H1 (cell line): Measurements from ENCODE around the gene CD276. TPM values are rescaled to one million over a fixed set of nuclear protein-coding genes. Genes with fewer than 3 reads are reported as not detected.

Experiments used
- CREB1 ChIP-seq: IDR thresholded peaks from 2 replicates; pipeline ENCODE4 v1.6.1; 2012; ENCODE audit warnings: inconsistent platforms
- JUND ChIP-seq: IDR thresholded peaks from 2 replicates; pipeline ENCODE4 v1.6.1; 2011; ENCODE audit warnings: mild to moderate bottlenecking, improper control_type of control experiment, low read length
- RAD21 ChIP-seq, 2 experiments: IDR thresholded peaks in 1 of 2; conservative IDR thresholded peaks in 1 of 2; 2 replicates each; pipeline ENCODE4 v1.6.1; 2011; ENCODE audit warnings: low read depth in 2 of 2, low read length in 2 of 2, improper control_type of control experiment in 1 of 2, inconsistent platforms in 1 of 2, mild to moderate bottlenecking in 1 of 2, moderate library complexity in 1 of 2
- RFX5 ChIP-seq: IDR thresholded peaks from 2 replicates; pipeline ENCODE4 v1.6.1; 2011; ENCODE audit warnings: low read depth, low read length, improper control_type of control experiment, borderline replicate concordance
- SIRT6 ChIP-seq: IDR thresholded peaks from one replicate; pipeline ENCODE4 v1.7.1; 2012; ENCODE audit warnings: low read length, inconsistent platforms
- TEAD4 ChIP-seq: IDR thresholded peaks from 2 replicates; pipeline ENCODE4 v1.6.1; 2012; ENCODE audit warnings: low read depth, low read length, inconsistent platforms, mixed read lengths
- polyA plus RNA-seq, 7 experiments: library from polyadenylated mRNA; depleted of rRNA in 3 of 7; stranded (reverse) in 5 of 7; unstranded in 2 of 7; fragments of >200 nt in 5 of 7; fragments of 200-250 nt in 2 of 7; gene quantifications; 1 replicate in 5 of 7; 2 replicates in 1 of 7; 4 replicates in 1 of 7; pipeline versions ENCODE4 v1.2.1 to v1.2.3, GENCODE V29; 2011 to 2013; ENCODE audit warnings: missing spikeins in 2 of 7, mixed read lengths in 2 of 7
- total RNA-seq: library from RNA; stranded (reverse); fragmentation: NEBNext Ultra II Directional; extraction: Animal tissue kit (Norgen Biotek cat#: 25700); gene quantifications from 2 replicates; pipeline ENCODE4 v1.2.1, GENCODE V29; 2021
- TF ChIP-seq, protein P1 (sequence below): fragments of 300-600 bp; sonication (generic); IDR thresholded peaks from 2 replicates; pipeline ENCODE4 v1.7.1; 2012; ENCODE audit warnings: low read length, moderate library complexity, mild to moderate bottlenecking, inconsistent platforms; ENCODE audit not compliant: insufficient replicate concordance
- TF ChIP-seq, protein P2 (sequence below): IDR thresholded peaks from 2 replicates; pipeline ENCODE4 v1.6.1; 2012; ENCODE audit warnings: inconsistent platforms
- TF ChIP-seq, protein P3 (sequence below), 3 experiments: IDR thresholded peaks; 1 replicate in 2 of 3; 2 replicates in 1 of 3; pipeline versions ENCODE4 v1.5.1 to v1.6.1; 2011; ENCODE audit warnings: low read length in 3 of 3, mild to moderate bottlenecking in 3 of 3, inconsistent platforms in 2 of 3, low read depth in 1 of 3, moderate library complexity in 1 of 3; ENCODE audit not compliant: insufficient read depth in 1 of 3; ENCODE audit errors: control extremely low read depth in 1 of 3

Gene CD276
- total and polyA plus RNA-seq, 2 of the 8 experiments (the other 6 are each of a cell fraction or from before 2014, with no cell fraction given): 156 to 158 TPM

DNA sequence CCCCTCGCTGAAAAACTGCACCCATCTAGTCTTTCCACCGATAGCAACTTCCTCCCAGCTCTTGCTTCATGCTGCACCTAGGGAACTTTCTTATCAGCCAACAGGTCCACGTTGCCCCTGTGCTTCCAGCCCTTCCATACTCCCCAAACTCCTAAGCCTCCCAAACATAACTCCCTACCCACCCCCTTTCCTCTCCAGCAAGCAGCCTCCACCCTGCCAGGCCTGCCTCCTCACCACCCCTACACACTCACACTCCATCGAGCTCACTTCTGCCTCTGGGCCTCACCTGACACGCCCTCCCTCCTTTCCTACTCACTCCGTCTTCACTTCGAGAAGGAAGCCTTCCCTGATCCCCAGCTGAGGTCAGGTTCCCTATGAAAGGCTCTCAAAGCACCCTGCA, 60.9 kb downstream of the CD276 start (continued):
- TF ChIP-seq, protein P1, sequence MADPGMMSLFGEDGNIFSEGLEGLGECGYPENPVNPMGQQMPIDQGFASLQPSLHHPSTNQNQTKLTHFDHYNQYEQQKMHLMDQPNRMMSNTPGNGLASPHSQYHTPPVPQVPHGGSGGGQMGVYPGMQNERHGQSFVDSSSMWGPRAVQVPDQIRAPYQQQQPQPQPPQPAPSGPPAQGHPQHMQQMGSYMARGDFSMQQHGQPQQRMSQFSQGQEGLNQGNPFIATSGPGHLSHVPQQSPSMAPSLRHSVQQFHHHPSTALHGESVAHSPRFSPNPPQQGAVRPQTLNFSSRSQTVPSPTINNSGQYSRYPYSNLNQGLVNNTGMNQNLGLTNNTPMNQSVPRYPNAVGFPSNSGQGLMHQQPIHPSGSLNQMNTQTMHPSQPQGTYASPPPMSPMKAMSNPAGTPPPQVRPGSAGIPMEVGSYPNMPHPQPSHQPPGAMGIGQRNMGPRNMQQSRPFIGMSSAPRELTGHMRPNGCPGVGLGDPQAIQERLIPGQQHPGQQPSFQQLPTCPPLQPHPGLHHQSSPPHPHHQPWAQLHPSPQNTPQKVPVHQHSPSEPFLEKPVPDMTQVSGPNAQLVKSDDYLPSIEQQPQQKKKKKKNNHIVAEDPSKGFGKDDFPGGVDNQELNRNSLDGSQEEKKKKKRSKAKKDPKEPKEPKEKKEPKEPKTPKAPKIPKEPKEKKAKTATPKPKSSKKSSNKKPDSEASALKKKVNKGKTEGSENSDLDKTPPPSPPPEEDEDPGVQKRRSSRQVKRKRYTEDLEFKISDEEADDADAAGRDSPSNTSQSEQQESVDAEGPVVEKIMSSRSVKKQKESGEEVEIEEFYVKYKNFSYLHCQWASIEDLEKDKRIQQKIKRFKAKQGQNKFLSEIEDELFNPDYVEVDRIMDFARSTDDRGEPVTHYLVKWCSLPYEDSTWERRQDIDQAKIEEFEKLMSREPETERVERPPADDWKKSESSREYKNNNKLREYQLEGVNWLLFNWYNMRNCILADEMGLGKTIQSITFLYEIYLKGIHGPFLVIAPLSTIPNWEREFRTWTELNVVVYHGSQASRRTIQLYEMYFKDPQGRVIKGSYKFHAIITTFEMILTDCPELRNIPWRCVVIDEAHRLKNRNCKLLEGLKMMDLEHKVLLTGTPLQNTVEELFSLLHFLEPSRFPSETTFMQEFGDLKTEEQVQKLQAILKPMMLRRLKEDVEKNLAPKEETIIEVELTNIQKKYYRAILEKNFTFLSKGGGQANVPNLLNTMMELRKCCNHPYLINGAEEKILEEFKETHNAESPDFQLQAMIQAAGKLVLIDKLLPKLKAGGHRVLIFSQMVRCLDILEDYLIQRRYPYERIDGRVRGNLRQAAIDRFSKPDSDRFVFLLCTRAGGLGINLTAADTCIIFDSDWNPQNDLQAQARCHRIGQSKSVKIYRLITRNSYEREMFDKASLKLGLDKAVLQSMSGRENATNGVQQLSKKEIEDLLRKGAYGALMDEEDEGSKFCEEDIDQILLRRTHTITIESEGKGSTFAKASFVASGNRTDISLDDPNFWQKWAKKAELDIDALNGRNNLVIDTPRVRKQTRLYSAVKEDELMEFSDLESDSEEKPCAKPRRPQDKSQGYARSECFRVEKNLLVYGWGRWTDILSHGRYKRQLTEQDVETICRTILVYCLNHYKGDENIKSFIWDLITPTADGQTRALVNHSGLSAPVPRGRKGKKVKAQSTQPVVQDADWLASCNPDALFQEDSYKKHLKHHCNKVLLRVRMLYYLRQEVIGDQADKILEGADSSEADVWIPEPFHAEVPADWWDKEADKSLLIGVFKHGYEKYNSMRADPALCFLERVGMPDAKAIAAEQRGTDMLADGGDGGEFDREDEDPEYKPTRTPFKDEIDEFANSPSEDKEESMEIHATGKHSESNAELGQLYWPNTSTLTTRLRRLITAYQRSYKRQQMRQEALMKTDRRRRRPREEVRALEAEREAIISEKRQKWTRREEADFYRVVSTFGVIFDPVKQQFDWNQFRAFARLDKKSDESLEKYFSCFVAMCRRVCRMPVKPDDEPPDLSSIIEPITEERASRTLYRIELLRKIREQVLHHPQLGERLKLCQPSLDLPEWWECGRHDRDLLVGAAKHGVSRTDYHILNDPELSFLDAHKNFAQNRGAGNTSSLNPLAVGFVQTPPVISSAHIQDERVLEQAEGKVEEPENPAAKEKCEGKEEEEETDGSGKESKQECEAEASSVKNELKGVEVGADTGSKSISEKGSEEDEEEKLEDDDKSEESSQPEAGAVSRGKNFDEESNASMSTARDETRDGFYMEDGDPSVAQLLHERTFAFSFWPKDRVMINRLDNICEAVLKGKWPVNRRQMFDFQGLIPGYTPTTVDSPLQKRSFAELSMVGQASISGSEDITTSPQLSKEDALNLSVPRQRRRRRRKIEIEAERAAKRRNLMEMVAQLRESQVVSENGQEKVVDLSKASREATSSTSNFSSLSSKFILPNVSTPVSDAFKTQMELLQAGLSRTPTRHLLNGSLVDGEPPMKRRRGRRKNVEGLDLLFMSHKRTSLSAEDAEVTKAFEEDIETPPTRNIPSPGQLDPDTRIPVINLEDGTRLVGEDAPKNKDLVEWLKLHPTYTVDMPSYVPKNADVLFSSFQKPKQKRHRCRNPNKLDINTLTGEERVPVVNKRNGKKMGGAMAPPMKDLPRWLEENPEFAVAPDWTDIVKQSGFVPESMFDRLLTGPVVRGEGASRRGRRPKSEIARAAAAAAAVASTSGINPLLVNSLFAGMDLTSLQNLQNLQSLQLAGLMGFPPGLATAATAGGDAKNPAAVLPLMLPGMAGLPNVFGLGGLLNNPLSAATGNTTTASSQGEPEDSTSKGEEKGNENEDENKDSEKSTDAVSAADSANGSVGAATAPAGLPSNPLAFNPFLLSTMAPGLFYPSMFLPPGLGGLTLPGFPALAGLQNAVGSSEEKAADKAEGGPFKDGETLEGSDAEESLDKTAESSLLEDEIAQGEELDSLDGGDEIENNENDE: no peak
- TF ChIP-seq RFX5 (no peak), CREB1 (no peak), SIRT6 (no peak), RAD21 (IDR thresholded peaks at IDR 0.05 in 1 of 2, conservative IDR thresholded peaks at IDR 0.05 in 1 of 2; ENCODE audit: low read depth in 2 of 2, low read length in 2 of 2) (no peak), TEAD4 (no peak), JUND (no peak)
- TF ChIP-seq, protein P2, sequence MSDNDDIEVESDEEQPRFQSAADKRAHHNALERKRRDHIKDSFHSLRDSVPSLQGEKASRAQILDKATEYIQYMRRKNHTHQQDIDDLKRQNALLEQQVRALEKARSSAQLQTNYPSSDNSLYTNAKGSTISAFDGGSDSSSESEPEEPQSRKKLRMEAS: no peak
- TF ChIP-seq, protein P3, sequence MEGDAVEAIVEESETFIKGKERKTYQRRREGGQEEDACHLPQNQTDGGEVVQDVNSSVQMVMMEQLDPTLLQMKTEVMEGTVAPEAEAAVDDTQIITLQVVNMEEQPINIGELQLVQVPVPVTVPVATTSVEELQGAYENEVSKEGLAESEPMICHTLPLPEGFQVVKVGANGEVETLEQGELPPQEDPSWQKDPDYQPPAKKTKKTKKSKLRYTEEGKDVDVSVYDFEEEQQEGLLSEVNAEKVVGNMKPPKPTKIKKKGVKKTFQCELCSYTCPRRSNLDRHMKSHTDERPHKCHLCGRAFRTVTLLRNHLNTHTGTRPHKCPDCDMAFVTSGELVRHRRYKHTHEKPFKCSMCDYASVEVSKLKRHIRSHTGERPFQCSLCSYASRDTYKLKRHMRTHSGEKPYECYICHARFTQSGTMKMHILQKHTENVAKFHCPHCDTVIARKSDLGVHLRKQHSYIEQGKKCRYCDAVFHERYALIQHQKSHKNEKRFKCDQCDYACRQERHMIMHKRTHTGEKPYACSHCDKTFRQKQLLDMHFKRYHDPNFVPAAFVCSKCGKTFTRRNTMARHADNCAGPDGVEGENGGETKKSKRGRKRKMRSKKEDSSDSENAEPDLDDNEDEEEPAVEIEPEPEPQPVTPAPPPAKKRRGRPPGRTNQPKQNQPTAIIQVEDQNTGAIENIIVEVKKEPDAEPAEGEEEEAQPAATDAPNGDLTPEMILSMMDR (IDR thresholded peaks at IDR 0.05; ENCODE audit: control extremely low read depth in 1 of 3, insufficient read depth in 1 of 3, low read depth in 1 of 3, low read length in 3 of 3): no peak
